Gastrocnemius medialis (tissue), 4 donors: ENCODE data around the gene RIBC1.

Experiments used
- CTCF ChIP-seq, 5 experiments: fragments of 450-650 bp in 3 of 5; fragments of 200-600 bp in 2 of 5; sonication (generic) in 2 of 5; IDR thresholded peaks in 4 of 5; conservative IDR thresholded peaks in 1 of 5; 1 replicate in 4 of 5; 2 replicates in 1 of 5; pipeline ENCODE4 v1.5.1; 2016 to 2019; ENCODE audit warnings: antibody characterized with exemption in 5 of 5, mild to moderate bottlenecking in 3 of 5, moderate library complexity in 3 of 5
- POLR2A ChIP-seq, 2 donors: fragments of 450-650 bp; IDR thresholded peaks; one replicate each; pipeline ENCODE4 v1.6.1; 2017; ENCODE audit warnings: antibody characterized with exemption in 2 of 2, mild to moderate bottlenecking in 2 of 2, moderate library complexity in 2 of 2

- no peak for TF ChIP-seq CTCF (IDR thresholded peaks at IDR 0.05 in 4 of 5, conservative IDR thresholded peaks at IDR 0.05 in 1 of 5)
- no peak for TF ChIP-seq POLR2A (IDR thresholded peaks at IDR 0.05)
Observed at GRCh38 chrX:53377464-53377863, 45.2 kb upstream of the RIBC1 start.
